SK-N-SH treated with all-trans-retinoic acid at 6 μM for 48 hours (cell line): Measurements from ENCODE around the gene UGT1A5.
A peak's percentile ranks its signal among the peaks of the same experiment; 100 is the strongest.

ENCODE experiments used
- ISL1 ChIP-seq: fragments of 250-450 bp; sonication (Bioruptor Pico); IDR thresholded peaks from 2 replicates; pipeline ENCODE4 v2.1.2; 2022; ENCODE audit warnings: mild to moderate bottlenecking, moderate library complexity
- OSR1 ChIP-seq: fragments of 250-450 bp; sonication (Bioruptor Pico); IDR thresholded peaks from 2 replicates; pipeline ENCODE4 v1.8.0; 2022; ENCODE audit warnings: moderate library complexity, mild to moderate bottlenecking, inconsistent platforms
- PPARA ChIP-seq: fragments of 250-450 bp; sonication (Bioruptor Pico); IDR thresholded peaks from 2 replicates; pipeline ENCODE4 v1.5.0; 2020; ENCODE audit warnings: mild to moderate bottlenecking, borderline replicate concordance
- RARB ChIP-seq: fragments of 250-450 bp; sonication (Bioruptor Pico); IDR thresholded peaks from 2 replicates; pipeline ENCODE4 v1.8.0; 2021; ENCODE audit warnings: mild to moderate bottlenecking, moderate library complexity
- TCF4 ChIP-seq: fragments of 250-450 bp; sonication (Bioruptor Pico); IDR thresholded peaks from 2 replicates; pipeline ENCODE4 v1.8.0; 2021; ENCODE audit warnings: mild to moderate bottlenecking, moderate library complexity, borderline replicate concordance
- TOX ChIP-seq: fragments of 250-450 bp; sonication (Bioruptor Pico); IDR thresholded peaks from 2 replicates; pipeline ENCODE4 v1.8.0; 2021; ENCODE audit warnings: mild to moderate bottlenecking, moderate library complexity, borderline replicate concordance
- ZFP3 ChIP-seq: fragments of 250-450 bp; sonication (Bioruptor Pico); IDR thresholded peaks from 2 replicates; pipeline ENCODE4 v1.5.0; 2020; ENCODE audit warnings: mild to moderate bottlenecking, moderate library complexity
- ZFP30 ChIP-seq: fragments of 450-650 bp; formaldehyde crosslinking; IDR thresholded peaks from 2 replicates; pipeline ENCODE4 v1.5.0; 2022; ENCODE audit warnings: mild to moderate bottlenecking, moderate library complexity
- ZNF70 ChIP-seq: fragments of 450-650 bp; formaldehyde crosslinking; IDR thresholded peaks from 2 replicates; pipeline ENCODE4 v1.5.0; 2020; ENCODE audit warnings: mild to moderate bottlenecking, moderate library complexity
- TF ChIP-seq, protein P1 (sequence below): fragments of 250-450 bp; sonication (Bioruptor Pico); IDR thresholded peaks from 2 replicates; pipeline ENCODE4 v1.8.0; 2020; ENCODE audit warnings: mild to moderate bottlenecking, moderate library complexity, borderline replicate concordance
- TF ChIP-seq, protein P2 (sequence below): fragments of 250-450 bp; sonication (Bioruptor Pico); IDR thresholded peaks from 2 replicates; pipeline ENCODE4 v1.5.1; 2021; ENCODE audit warnings: mild to moderate bottlenecking, moderate library complexity
- TF ChIP-seq, protein P3 (sequence below): fragments of 250-450 bp; sonication (Bioruptor Pico); IDR thresholded peaks from 2 replicates; pipeline ENCODE4 v1.5.1; 2020; ENCODE audit warnings: low read depth, mild to moderate bottlenecking, moderate library complexity

DNA sequence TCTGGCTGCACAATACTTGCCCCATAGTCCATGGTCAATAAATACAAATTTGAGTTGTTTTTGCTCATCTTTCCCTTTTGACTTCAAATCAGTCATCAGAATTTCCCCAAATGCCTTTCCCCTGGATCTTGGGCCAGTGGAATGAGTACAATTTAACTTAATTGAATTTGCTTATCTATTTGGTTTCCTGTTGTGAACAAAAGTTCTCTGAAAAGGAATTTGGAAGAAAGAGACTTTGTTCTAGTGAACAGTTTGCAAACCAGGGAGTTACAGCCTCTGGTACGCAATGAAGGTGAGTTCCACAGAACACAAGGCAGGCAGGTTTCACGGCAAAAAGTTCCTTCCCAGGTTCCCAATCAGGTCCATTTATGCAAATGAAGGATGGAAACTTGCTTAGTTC is 46.1 kb downstream of the UGT1A5 start:
- TF ChIP-seq PPARA (CRISPR knock-in tag) (no peak), OSR1 (CRISPR knock-in tag) (no peak), RARB (no peak), TOX (CRISPR knock-in tag) (no peak), ISL1 (CRISPR knock-in tag) (peak; percentile 90), ZFP3 (CRISPR knock-in tag) (peak; percentile 51; the same call in 1 of the 2 replicates), ZNF70 (CRISPR knock-in tag) (no peak), ZFP30 (CRISPR knock-in tag) (no peak), TCF4 (CRISPR knock-in tag) (no peak)
- TF ChIP-seq, protein P1, sequence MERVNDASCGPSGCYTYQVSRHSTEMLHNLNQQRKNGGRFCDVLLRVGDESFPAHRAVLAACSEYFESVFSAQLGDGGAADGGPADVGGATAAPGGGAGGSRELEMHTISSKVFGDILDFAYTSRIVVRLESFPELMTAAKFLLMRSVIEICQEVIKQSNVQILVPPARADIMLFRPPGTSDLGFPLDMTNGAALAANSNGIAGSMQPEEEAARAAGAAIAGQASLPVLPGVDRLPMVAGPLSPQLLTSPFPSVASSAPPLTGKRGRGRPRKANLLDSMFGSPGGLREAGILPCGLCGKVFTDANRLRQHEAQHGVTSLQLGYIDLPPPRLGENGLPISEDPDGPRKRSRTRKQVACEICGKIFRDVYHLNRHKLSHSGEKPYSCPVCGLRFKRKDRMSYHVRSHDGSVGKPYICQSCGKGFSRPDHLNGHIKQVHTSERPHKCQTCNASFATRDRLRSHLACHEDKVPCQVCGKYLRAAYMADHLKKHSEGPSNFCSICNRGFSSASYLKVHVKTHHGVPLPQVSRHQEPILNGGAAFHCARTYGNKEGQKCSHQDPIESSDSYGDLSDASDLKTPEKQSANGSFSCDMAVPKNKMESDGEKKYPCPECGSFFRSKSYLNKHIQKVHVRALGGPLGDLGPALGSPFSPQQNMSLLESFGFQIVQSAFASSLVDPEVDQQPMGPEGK (CRISPR knock-in tag), result peak; percentile 55; the same call in 1 of the 2 replicates
- TF ChIP-seq, protein P2, sequence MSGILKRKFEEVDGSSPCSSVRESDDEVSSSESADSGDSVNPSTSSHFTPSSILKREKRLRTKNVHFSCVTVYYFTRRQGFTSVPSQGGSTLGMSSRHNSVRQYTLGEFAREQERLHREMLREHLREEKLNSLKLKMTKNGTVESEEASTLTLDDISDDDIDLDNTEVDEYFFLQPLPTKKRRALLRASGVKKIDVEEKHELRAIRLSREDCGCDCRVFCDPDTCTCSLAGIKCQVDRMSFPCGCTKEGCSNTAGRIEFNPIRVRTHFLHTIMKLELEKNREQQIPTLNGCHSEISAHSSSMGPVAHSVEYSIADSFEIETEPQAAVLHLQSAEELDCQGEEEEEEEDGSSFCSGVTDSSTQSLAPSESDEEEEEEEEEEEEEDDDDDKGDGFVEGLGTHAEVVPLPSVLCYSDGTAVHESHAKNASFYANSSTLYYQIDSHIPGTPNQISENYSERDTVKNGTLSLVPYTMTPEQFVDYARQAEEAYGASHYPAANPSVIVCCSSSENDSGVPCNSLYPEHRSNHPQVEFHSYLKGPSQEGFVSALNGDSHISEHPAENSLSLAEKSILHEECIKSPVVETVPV (CRISPR knock-in tag), result peak; percentile 57; the same call in 1 of the 2 replicates
- TF ChIP-seq, protein P3, sequence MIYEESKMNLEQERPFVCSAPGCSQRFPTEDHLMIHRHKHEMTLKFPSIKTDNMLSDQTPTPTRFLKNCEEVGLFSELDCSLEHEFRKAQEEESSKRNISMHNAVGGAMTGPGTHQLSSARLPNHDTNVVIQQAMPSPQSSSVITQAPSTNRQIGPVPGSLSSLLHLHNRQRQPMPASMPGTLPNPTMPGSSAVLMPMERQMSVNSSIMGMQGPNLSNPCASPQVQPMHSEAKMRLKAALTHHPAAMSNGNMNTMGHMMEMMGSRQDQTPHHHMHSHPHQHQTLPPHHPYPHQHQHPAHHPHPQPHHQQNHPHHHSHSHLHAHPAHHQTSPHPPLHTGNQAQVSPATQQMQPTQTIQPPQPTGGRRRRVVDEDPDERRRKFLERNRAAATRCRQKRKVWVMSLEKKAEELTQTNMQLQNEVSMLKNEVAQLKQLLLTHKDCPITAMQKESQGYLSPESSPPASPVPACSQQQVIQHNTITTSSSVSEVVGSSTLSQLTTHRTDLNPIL (CRISPR knock-in tag), result peak; percentile 29; the same call in 1 of the 2 replicates
